ENCODE measurements around the gene KCTD1.

DNA sequence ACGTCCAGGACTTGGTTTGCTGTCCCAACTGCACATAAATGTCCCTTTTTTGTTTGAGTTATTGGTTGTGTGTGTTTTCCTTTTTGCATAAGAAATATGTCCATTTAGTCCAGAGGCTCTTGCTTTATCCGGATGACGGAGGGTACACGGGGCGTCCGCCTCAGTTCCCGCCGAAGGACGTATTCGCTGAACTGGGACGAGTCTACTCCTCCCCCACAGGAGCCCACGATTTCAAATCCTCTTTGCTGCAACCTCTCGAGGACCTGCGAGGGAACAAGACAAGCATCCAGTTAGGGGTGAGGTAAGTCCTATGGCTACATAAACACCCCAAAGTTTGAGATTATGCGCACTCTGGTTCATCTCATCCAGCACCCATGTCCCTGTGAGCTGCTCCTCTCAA lies 92.7 kb downstream of the KCTD1 start:
- TF ChIP-seq, protein P1, sequence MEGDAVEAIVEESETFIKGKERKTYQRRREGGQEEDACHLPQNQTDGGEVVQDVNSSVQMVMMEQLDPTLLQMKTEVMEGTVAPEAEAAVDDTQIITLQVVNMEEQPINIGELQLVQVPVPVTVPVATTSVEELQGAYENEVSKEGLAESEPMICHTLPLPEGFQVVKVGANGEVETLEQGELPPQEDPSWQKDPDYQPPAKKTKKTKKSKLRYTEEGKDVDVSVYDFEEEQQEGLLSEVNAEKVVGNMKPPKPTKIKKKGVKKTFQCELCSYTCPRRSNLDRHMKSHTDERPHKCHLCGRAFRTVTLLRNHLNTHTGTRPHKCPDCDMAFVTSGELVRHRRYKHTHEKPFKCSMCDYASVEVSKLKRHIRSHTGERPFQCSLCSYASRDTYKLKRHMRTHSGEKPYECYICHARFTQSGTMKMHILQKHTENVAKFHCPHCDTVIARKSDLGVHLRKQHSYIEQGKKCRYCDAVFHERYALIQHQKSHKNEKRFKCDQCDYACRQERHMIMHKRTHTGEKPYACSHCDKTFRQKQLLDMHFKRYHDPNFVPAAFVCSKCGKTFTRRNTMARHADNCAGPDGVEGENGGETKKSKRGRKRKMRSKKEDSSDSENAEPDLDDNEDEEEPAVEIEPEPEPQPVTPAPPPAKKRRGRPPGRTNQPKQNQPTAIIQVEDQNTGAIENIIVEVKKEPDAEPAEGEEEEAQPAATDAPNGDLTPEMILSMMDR (IDR thresholded peaks at IDR 0.05), result no peak
- no peak for TF ChIP-seq POLR2A (IDR thresholded peaks at IDR 0.05)
